Liver (tissue), 9 donors: ENCODE results near the gene FETUB. TPM values are rescaled to one million over a fixed set of nuclear protein-coding genes. Genes with fewer than 3 reads are reported as not detected.

ENCODE experiments used
- DNase-seq: peaks from one replicate; pipeline ENCODE4 v3.0.0-alpha.2; 2017; ENCODE audit warnings: low spot score
- H3K27ac ChIP-seq, 2 donors: one replicate each; pipeline ENCODE4 v1.7.0; 2013; ENCODE audit warnings: inconsistent platforms in 2 of 2, low read length in 2 of 2, control low read depth in 1 of 2, low read depth in 1 of 2, mild to moderate bottlenecking in 1 of 2
- H3K27me3 ChIP-seq, 4 donors: one replicate each; pipeline versions ENCODE4 v1.6.1 to v1.7.0; 2013; ENCODE audit warnings: low read length in 3 of 4, inconsistent platforms in 1 of 4, mild to moderate bottlenecking in 1 of 4, moderate library complexity in 1 of 4; ENCODE audit not compliant: control insufficient read depth in 4 of 4, insufficient read depth in 4 of 4
- H3K36me3 ChIP-seq, 4 donors: one replicate each; pipeline versions ENCODE4 v1.6.1 to v1.7.0; 2013; ENCODE audit warnings: low read length in 3 of 4, mild to moderate bottlenecking in 3 of 4, low read depth in 1 of 4, moderate library complexity in 1 of 4; ENCODE audit not compliant: control insufficient read depth in 4 of 4, insufficient read depth in 3 of 4
- H3K4me1 ChIP-seq, 4 donors: one replicate each; pipeline versions ENCODE4 v1.6.1 to v1.7.0; 2013; ENCODE audit warnings: low read length in 3 of 4, mild to moderate bottlenecking in 3 of 4, moderate library complexity in 1 of 4; ENCODE audit not compliant: control insufficient read depth in 4 of 4, insufficient read depth in 4 of 4
- H3K4me3 ChIP-seq, 3 donors: one replicate each; pipeline versions ENCODE4 v1.6.1 to v1.7.0; 2013; ENCODE audit warnings: low read length in 3 of 3, control low read depth in 1 of 3, low read depth in 1 of 3, mild to moderate bottlenecking in 1 of 3
- H3K9ac ChIP-seq, 2 donors: one replicate each; pipeline ENCODE4 v1.7.0; 2013; ENCODE audit warnings: low read length in 2 of 2, mild to moderate bottlenecking in 2 of 2, moderate library complexity in 2 of 2, control low read depth in 1 of 2, low read depth in 1 of 2
- H3K9me3 ChIP-seq, 4 donors: one replicate each; pipeline versions ENCODE4 v1.6.1 to v1.7.0; 2013; ENCODE audit warnings: low read length in 3 of 4; ENCODE audit not compliant: control insufficient read depth in 4 of 4
- FOXA2 ChIP-seq: IDR thresholded peaks from 2 replicates; pipeline ENCODE4 v1.6.1; 2016; ENCODE audit warnings: antibody characterized with exemption
- HNF4A ChIP-seq, 2 donors: conservative IDR thresholded peaks; 2 replicates each; pipeline ENCODE4 v1.6.1; 2016; ENCODE audit warnings: antibody characterized with exemption in 2 of 2, mild to moderate bottlenecking in 2 of 2
- HNF4G ChIP-seq: IDR thresholded peaks from 2 replicates; pipeline ENCODE4 v1.6.1; 2016; ENCODE audit warnings: antibody characterized with exemption
- RAD21 ChIP-seq, 2 donors: IDR thresholded peaks; 2 replicates each; pipeline ENCODE4 v1.6.1; 2016; ENCODE audit warnings: antibody characterized with exemption in 2 of 2, mild to moderate bottlenecking in 2 of 2
- RXRA ChIP-seq, 2 donors: IDR thresholded peaks; 2 replicates each; pipeline ENCODE4 v1.6.1; 2017 to 2018; ENCODE audit warnings: antibody characterized with exemption in 2 of 2, mild to moderate bottlenecking in 1 of 2
- SP1 ChIP-seq: IDR thresholded peaks from 2 replicates; pipeline ENCODE4 v1.6.1; 2018; ENCODE audit warnings: antibody characterized with exemption, mild to moderate bottlenecking
- YY1 ChIP-seq: IDR thresholded peaks from 2 replicates; pipeline ENCODE4 v1.6.1; 2016; ENCODE audit warnings: antibody characterized with exemption, mild to moderate bottlenecking
- WGBS: extraction: QIAGEN DNeasy Blood & Tissue Kit; methylation state at CpG from one replicate; pipeline ENCODE4 v1.1.7; 2013; 5-methylcytosine and 5-hydroxymethylcytosine counted together
- polyA plus RNA-seq, 2 donors: library from polyadenylated mRNA; stranded (reverse) in 1 of 2; unstranded in 1 of 2; fragments of 200-250 nt in 1 of 2; fragments of >200 nt in 1 of 2; fragmentation: Nextera tagmentation in 1 of 2; extraction: Ambion mirVana in 1 of 2; gene quantifications; one replicate each; pipeline versions ENCODE4 v1.2.1 to v1.2.3, GENCODE V29; 2013 to 2015
- total RNA-seq, 2 donors: library from RNA; depleted of rRNA; stranded (reverse); fragments of >200 nt; gene quantifications; one replicate each; pipeline ENCODE4 v1.2.3, GENCODE V29; 2014
- TF ChIP-seq, protein P1 (sequence below): fragments of 150-350 bp; IDR thresholded peaks from 2 replicates; pipeline ENCODE4 v1.5.1; 2017; ENCODE audit warnings: improper control_type of control experiment, low read depth, low read length; ENCODE audit not compliant: missing input control
- TF ChIP-seq, protein P2 (sequence below): IDR thresholded peaks from 2 replicates; pipeline ENCODE4 v1.6.1; 2016; ENCODE audit warnings: antibody characterized with exemption, mild to moderate bottlenecking
- TF ChIP-seq, protein P3 (sequence below): IDR thresholded peaks from 2 replicates; pipeline ENCODE4 v1.6.1; 2016; ENCODE audit warnings: antibody characterized with exemption
- donor health status: healthy.
- donor health status: healthy.
- donor health status: healthy.
- donor health status: healthy.
- donor health status: healthy.

Gene FETUB
- total and polyA plus RNA-seq, 4 donors: 3.1 to 28.6 (median 9.4) TPM

DNA sequence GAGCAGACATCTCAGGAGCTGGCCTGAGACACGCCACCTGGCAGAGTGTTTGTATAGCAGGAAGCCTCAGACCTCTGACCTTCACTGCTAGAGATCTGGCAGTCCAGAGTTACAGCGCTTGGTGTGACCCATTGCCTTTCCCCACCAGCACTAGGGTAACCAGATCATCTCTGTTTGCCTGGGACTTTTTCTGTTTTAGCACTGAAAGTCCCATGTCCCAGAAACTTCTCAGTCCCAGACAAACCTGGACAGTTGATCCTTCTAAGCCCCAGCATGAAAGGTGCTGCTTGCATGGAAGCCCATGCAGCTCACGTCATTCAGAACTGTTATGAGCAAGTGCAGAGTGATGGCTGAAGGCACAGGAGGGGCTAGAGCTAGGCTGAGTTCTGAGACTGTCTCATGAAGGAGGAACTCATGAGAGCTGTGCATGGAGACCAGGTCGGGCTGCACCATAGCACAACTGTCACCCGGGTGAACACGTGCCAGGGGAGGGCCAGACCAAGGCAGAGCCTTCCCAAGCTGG is 45.5 kb upstream of the FETUB start:
- 39% methylated on average over 6 of the region's 6 CpGs for WGBS
- TF ChIP-seq YY1: peak; percentile 15
- TF ChIP-seq, protein P1, sequence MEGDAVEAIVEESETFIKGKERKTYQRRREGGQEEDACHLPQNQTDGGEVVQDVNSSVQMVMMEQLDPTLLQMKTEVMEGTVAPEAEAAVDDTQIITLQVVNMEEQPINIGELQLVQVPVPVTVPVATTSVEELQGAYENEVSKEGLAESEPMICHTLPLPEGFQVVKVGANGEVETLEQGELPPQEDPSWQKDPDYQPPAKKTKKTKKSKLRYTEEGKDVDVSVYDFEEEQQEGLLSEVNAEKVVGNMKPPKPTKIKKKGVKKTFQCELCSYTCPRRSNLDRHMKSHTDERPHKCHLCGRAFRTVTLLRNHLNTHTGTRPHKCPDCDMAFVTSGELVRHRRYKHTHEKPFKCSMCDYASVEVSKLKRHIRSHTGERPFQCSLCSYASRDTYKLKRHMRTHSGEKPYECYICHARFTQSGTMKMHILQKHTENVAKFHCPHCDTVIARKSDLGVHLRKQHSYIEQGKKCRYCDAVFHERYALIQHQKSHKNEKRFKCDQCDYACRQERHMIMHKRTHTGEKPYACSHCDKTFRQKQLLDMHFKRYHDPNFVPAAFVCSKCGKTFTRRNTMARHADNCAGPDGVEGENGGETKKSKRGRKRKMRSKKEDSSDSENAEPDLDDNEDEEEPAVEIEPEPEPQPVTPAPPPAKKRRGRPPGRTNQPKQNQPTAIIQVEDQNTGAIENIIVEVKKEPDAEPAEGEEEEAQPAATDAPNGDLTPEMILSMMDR: no peak
- peak; percentile 12 for TF ChIP-seq FOXA2
- TF ChIP-seq, protein P2, sequence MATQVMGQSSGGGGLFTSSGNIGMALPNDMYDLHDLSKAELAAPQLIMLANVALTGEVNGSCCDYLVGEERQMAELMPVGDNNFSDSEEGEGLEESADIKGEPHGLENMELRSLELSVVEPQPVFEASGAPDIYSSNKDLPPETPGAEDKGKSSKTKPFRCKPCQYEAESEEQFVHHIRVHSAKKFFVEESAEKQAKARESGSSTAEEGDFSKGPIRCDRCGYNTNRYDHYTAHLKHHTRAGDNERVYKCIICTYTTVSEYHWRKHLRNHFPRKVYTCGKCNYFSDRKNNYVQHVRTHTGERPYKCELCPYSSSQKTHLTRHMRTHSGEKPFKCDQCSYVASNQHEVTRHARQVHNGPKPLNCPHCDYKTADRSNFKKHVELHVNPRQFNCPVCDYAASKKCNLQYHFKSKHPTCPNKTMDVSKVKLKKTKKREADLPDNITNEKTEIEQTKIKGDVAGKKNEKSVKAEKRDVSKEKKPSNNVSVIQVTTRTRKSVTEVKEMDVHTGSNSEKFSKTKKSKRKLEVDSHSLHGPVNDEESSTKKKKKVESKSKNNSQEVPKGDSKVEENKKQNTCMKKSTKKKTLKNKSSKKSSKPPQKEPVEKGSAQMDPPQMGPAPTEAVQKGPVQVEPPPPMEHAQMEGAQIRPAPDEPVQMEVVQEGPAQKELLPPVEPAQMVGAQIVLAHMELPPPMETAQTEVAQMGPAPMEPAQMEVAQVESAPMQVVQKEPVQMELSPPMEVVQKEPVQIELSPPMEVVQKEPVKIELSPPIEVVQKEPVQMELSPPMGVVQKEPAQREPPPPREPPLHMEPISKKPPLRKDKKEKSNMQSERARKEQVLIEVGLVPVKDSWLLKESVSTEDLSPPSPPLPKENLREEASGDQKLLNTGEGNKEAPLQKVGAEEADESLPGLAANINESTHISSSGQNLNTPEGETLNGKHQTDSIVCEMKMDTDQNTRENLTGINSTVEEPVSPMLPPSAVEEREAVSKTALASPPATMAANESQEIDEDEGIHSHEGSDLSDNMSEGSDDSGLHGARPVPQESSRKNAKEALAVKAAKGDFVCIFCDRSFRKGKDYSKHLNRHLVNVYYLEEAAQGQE: peak; percentile 6
- TF ChIP-seq, protein P3, sequence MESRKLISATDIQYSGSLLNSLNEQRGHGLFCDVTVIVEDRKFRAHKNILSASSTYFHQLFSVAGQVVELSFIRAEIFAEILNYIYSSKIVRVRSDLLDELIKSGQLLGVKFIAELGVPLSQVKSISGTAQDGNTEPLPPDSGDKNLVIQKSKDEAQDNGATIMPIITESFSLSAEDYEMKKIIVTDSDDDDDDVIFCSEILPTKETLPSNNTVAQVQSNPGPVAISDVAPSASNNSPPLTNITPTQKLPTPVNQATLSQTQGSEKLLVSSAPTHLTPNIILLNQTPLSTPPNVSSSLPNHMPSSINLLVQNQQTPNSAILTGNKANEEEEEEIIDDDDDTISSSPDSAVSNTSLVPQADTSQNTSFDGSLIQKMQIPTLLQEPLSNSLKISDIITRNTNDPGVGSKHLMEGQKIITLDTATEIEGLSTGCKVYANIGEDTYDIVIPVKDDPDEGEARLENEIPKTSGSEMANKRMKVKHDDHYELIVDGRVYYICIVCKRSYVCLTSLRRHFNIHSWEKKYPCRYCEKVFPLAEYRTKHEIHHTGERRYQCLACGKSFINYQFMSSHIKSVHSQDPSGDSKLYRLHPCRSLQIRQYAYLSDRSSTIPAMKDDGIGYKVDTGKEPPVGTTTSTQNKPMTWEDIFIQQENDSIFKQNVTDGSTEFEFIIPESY: no peak
- peak; percentile 24 for TF ChIP-seq SP1
- peak in 1 of 2 donors; percentile 5 for TF ChIP-seq RAD21 (IDR thresholded peaks at IDR 0.05)
- TF ChIP-seq RXRA (IDR thresholded peaks at IDR 0.05): peak in 1 of 2 donors; percentile 46
- TF ChIP-seq HNF4A (conservative IDR thresholded peaks at IDR 0.05): peak; percentile 55 to 62
- TF ChIP-seq HNF4G: no peak
- peak overlapping the region; percentile 7 to 37 for H3K9ac ChIP-seq
- H3K4me3 ChIP-seq: no peak overlapping the region
- H3K4me1 ChIP-seq: peaks cover 14 to 62% (median 45%) of the 10 kb centered on the region in 4 donors
- H3K27ac ChIP-seq: peak overlapping the region; percentile 57 to 69
- H3K9me3 ChIP-seq: no peaks in the 10 kb centered on the region
- no peaks in the 10 kb centered on the region for H3K27me3 ChIP-seq
- no peak for DNase-seq
- H3K36me3 ChIP-seq: no peaks in the 10 kb centered on the region

DNA sequence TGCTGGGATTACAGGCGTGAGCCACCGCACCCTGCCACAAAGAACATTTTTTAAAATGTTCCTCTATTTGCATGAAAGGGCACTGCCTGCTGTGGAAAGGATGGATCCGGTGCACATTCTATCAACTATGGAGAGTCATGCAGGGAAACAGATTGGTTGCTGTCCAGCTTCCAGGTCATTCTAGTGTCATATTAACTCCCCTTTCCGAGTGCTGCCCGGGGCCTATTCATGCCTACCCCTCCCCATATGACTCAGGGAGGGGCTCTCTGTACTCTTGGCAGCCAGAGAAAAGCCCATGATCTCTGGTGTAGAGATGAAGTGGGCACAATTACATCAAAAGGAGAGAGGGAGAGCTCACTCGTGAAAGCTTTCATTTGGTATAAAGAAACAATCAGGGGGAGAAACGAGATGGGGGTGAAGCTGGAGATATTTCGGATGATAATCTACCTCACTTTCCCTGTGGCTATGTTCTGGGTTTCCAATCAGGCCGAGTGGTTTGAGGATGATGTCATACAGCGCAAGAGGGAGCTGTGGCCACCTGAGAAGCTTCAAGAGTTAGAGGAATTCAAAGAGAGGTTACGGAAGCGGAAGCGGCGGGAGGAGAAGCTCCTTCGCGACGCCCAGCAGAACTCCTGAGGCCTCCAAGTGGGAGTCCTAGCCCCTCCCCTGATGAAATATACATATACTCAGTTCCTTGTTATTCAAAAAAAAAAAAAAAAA is 43.5 kb upstream of the FETUB start:
- H3K9ac ChIP-seq: no peak overlapping the region
- TF ChIP-seq, protein P2: peak; percentile 82
- TF ChIP-seq HNF4G: no peak
- peaks cover 14 to 65% (median 47%) of the 10 kb centered on the region in 4 donors for H3K4me1 ChIP-seq
- no peak for DNase-seq
- H3K9me3 ChIP-seq: no peaks in the 10 kb centered on the region
- H3K27ac ChIP-seq: peak overlapping the region; percentile 27 to 32
- no peaks in the 10 kb centered on the region for H3K27me3 ChIP-seq
- no peak overlapping the region for H3K4me3 ChIP-seq
- no peaks in the 10 kb centered on the region for H3K36me3 ChIP-seq
- 71% methylated on average over 17 of the region's 17 CpGs for WGBS
